T-helper 22 cell (primary cell): Measurements from ENCODE around the gene AURKAIP1.
"Not testable (repeated sequence)": the region's sequence is repeated elsewhere in the genome, so short reads cannot be mapped to it uniquely, and the experiment has no call there.

ENCODE experiments used
- DNase-seq: peaks from one replicate; pipeline ENCODE4 v3.0.0-alpha.2; 2020; ENCODE audit warnings: low read depth

AURKAIP1 gene

GRCh38 chr1:1387098-1388077, 12.4 kb upstream of the AURKAIP1 start:
- no peak for DNase-seq

- DNase-seq: no peak
Measured at GRCh38 chr1:1385931-1386330, 10.9 kb upstream of the AURKAIP1 start.

GRCh38 chr1:1385339-1385738, 10.3 kb upstream of the AURKAIP1 start:
- not testable (repeated sequence) for DNase-seq

- DNase-seq: no peak
Measured at GRCh38 chr1:1381294-1381693, 6.3 kb upstream of the AURKAIP1 start.

- no peak for DNase-seq
Measured at GRCh38 chr1:1380860-1381259, 5.9 kb upstream of the AURKAIP1 start.

GRCh38 chr1:1377540-1378205, 2.7 kb upstream of the AURKAIP1 start:
- DNase-seq: no peak

GRCh38 chr1:1376551-1377226, 1.7 kb upstream of the AURKAIP1 start:
- DNase-seq: no peak

- DNase-seq: no peak
Measured at GRCh38 chr1:1374589-1374928, 448 bp downstream of the AURKAIP1 start.

- no peak for DNase-seq
Measured at GRCh38 chr1:1373815-1374588, 1.0 kb downstream of the AURKAIP1 start.

- DNase-seq: no peak
Measured at GRCh38 chr1:1373051-1373814, 1.8 kb downstream of the AURKAIP1 start.

- peak; percentile 51 for DNase-seq
Measured at GRCh38 chr1:1371746-1372711, 3.0 kb downstream of the AURKAIP1 start.

GRCh38 chr1:1371364-1371745, 3.7 kb downstream of the AURKAIP1 start:
- peak; percentile 87 for DNase-seq

GRCh38 chr1:1370771-1371300, 4.2 kb downstream of the AURKAIP1 start:
- DNase-seq: no peak

GRCh38 chr1:1370094-1370493, 4.9 kb downstream of the AURKAIP1 start:
- DNase-seq: not testable (repeated sequence)

GRCh38 chr1:1367315-1367714, 7.7 kb downstream of the AURKAIP1 start:
- no peak for DNase-seq

GRCh38 chr1:1366699-1367066, 8.3 kb downstream of the AURKAIP1 start:
- no peak for DNase-seq

- no peak for DNase-seq
Measured at GRCh38 chr1:1365875-1366698, 8.9 kb downstream of the AURKAIP1 start.

GRCh38 chr1:1364266-1364665, 10.7 kb downstream of the AURKAIP1 start:
- no peak for DNase-seq

- DNase-seq: no peak
Measured at GRCh38 chr1:1361982-1362423, 13.0 kb downstream of the AURKAIP1 start.
